ENCODE data around the gene SPRR3. TPM values are rescaled to one million over a fixed set of nuclear protein-coding genes. Genes with fewer than 3 reads are reported as not detected.

Gene SPRR3
- total RNA-seq, 1 experiment from 2014 or later, result not detected

DNA sequence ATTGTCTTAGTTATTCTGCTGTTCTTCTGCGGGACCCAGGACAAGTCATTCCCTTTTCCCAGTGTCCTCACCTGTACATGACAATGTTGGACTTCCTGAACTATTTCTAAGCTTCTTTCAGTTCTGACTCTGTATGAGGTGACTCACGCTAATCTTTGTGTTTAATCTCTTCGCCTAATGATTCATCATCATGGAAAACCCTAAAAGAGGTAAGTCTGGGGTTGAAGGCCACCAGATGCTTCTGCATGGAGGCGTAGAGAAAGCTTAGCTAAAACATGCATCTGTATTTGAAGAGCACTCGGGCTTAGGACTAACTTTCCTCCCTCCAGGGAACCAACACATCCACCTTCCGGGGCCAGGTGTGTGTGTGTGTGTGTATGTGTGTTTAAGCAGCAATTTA, 47.1 kb upstream of the SPRR3 start:
- Histone ChIP-seq H4K20me1 (ENCODE audit: insufficient read depth) (no peaks in the 10 kb centered on the region), H3K27me3 (ENCODE audit: insufficient read depth, low read length) (peaks cover 25% of the 10 kb centered on the region), H3K79me2 (ENCODE audit: insufficient read depth, low read length) (no peaks in the 10 kb centered on the region), H3K4me1 (ENCODE audit: control insufficient read depth in 1 of 2, insufficient read depth in 2 of 2, low read length in 2 of 2) (peaks cover 0 to 10% of the 10 kb centered on the region in 2 experiments; a peak in 2 of 4 replicates), H2AFZ (ENCODE audit: low read depth, low read length, poor library complexity, severe bottlenecking) (no peak overlapping the region), H3K9me3 (ENCODE audit: control insufficient read depth in 1 of 2, insufficient read depth in 1 of 2, low read depth in 1 of 2, low read length in 2 of 2) (no peaks in the 10 kb centered on the region), H3K36me3 (ENCODE audit: control insufficient read depth in 1 of 2, insufficient read depth in 2 of 2, low read length in 2 of 2) (no peaks in the 10 kb centered on the region), H3K27ac (ENCODE audit: low read depth, low read length) (no peak overlapping the region), H3K9me2 (ENCODE audit: insufficient read depth) (no peaks in the 10 kb centered on the region), H3K9ac (ENCODE audit: low read length) (no peak overlapping the region), H3K4me3 (replicated peaks in 1 of 2; ENCODE audit: low read depth in 1 of 2, low read length in 2 of 2) (no peak overlapping the region), H3K4me2 (ENCODE audit: low read length) (peak overlapping the region; percentile 25)
- DNase-seq (ENCODE audit: low read depth, low spot score) (no peak), ATAC-seq (peak; percentile 52)
- TF ChIP-seq, protein P1, sequence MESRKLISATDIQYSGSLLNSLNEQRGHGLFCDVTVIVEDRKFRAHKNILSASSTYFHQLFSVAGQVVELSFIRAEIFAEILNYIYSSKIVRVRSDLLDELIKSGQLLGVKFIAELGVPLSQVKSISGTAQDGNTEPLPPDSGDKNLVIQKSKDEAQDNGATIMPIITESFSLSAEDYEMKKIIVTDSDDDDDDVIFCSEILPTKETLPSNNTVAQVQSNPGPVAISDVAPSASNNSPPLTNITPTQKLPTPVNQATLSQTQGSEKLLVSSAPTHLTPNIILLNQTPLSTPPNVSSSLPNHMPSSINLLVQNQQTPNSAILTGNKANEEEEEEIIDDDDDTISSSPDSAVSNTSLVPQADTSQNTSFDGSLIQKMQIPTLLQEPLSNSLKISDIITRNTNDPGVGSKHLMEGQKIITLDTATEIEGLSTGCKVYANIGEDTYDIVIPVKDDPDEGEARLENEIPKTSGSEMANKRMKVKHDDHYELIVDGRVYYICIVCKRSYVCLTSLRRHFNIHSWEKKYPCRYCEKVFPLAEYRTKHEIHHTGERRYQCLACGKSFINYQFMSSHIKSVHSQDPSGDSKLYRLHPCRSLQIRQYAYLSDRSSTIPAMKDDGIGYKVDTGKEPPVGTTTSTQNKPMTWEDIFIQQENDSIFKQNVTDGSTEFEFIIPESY (IDR thresholded peaks at IDR 0.05; ENCODE audit: extremely low read depth, insufficient replicate concordance, low read length), result no peak
- no peak for TF ChIP-seq CBX3 (IDR thresholded peaks at IDR 0.05; ENCODE audit: low read depth)
- TF ChIP-seq EZH2 (IDR thresholded peaks at IDR 0.05), result no peak
- no peak for TF ChIP-seq ZNF274 (IDR thresholded peaks at IDR 0.05; ENCODE audit: low read depth, low read length)
- TF ChIP-seq ZFX (IDR thresholded peaks at IDR 0.05), result no peak
- TF ChIP-seq CEBPB (IDR thresholded peaks at IDR 0.05; ENCODE audit: low read depth), result no peak
- TF ChIP-seq, protein P2, sequence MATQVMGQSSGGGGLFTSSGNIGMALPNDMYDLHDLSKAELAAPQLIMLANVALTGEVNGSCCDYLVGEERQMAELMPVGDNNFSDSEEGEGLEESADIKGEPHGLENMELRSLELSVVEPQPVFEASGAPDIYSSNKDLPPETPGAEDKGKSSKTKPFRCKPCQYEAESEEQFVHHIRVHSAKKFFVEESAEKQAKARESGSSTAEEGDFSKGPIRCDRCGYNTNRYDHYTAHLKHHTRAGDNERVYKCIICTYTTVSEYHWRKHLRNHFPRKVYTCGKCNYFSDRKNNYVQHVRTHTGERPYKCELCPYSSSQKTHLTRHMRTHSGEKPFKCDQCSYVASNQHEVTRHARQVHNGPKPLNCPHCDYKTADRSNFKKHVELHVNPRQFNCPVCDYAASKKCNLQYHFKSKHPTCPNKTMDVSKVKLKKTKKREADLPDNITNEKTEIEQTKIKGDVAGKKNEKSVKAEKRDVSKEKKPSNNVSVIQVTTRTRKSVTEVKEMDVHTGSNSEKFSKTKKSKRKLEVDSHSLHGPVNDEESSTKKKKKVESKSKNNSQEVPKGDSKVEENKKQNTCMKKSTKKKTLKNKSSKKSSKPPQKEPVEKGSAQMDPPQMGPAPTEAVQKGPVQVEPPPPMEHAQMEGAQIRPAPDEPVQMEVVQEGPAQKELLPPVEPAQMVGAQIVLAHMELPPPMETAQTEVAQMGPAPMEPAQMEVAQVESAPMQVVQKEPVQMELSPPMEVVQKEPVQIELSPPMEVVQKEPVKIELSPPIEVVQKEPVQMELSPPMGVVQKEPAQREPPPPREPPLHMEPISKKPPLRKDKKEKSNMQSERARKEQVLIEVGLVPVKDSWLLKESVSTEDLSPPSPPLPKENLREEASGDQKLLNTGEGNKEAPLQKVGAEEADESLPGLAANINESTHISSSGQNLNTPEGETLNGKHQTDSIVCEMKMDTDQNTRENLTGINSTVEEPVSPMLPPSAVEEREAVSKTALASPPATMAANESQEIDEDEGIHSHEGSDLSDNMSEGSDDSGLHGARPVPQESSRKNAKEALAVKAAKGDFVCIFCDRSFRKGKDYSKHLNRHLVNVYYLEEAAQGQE (IDR thresholded peaks at IDR 0.05; ENCODE audit: low read depth), result no peak
- no peak for TF ChIP-seq SRF (IDR thresholded peaks at IDR 0.05; ENCODE audit: low read depth)
- TF ChIP-seq, protein P3, sequence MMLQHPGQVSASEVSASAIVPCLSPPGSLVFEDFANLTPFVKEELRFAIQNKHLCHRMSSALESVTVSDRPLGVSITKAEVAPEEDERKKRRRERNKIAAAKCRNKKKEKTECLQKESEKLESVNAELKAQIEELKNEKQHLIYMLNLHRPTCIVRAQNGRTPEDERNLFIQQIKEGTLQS (IDR thresholded peaks at IDR 0.05), result no peak
- TF ChIP-seq SP1 (IDR thresholded peaks at IDR 0.05; ENCODE audit: low read depth), result no peak
- TF ChIP-seq JUND (IDR thresholded peaks at IDR 0.05), result 0 out of 2 replicates have a peak, but pooled peaks have one; percentile 19
- TF ChIP-seq FOSL1 (IDR thresholded peaks at IDR 0.05; ENCODE audit: low read depth), result peak; percentile 39; the same call in 1 of the 2 replicates
- intact Hi-C loops (cut with micrococcal nuclease), result no loop called here
- ChIA-PET CTCF (interaction anchor here (0.8 to 1.0 kb wide), 2 partner anchors 84 to 238 kb away, joined by 3 read pairs; no protein-coding TSS in a partner anchor), RAD21 (ENCODE audit: low non-redundant PET in 1 of 2, low total read pairs in 2 of 2, uncharacterized antibody in 2 of 2, unreplicated experiment in 2 of 2) (no interaction called here), POLR2A (no interaction called here)
- no TSS peak for BruUV-seq (replicated peaks)

Measured in HCT116 (cell line).